IMR-90 (cell line): ENCODE data around the gene TYR. TPM values are rescaled to one million over a fixed set of nuclear protein-coding genes. Genes with fewer than 3 reads are reported as not detected.

ENCODE experiments used
- ATAC-seq: fragments of 200-7000 bp; cut with Tn5 transposase; 2 replicates; pipeline ENCODE4 v1.9.1; 2020; ENCODE audit warnings: low read depth, mild to moderate bottlenecking, moderate library complexity
- BruUV-seq: library from RNA; stranded (reverse); fragments of 400-500 nt; replicated peaks from 2 replicates; lab custom pipeline; 2021; lab: Mats Ljungman, UMichigan
- CTCF ChIA-PET: fragments of 300-600 bp; formaldehyde crosslinking; extraction: SDS; loops from one replicate; lab custom pipeline; 2021; ENCODE audit warnings: antibody characterized with exemption; lab: Yijun Ruan, JAX
- POLR2A ChIA-PET: fragments of 300-600 bp; sonication (Branson Sonifier 250); formaldehyde crosslinking; loops from one replicate; lab custom pipeline; 2022; ENCODE audit warnings: antibody characterized with exemption; ENCODE audit not compliant: unreplicated experiment; lab: Charles Lee
- DNase-seq: peaks from one replicate; pipeline ENCODE4 v3.0.0; 2013
- H2AFZ ChIP-seq: replicated peaks from 2 replicates; pipeline ENCODE3; 2013; ENCODE audit warnings: low read length, mild to moderate bottlenecking; ENCODE audit not compliant: poor library complexity
- H2AK5ac ChIP-seq: 2 replicates; pipeline ENCODE4 v1.6.1; 2013; ENCODE audit warnings: low read depth, low read length, inconsistent platforms
- H2AK9ac ChIP-seq: replicated peaks from 2 replicates; pipeline ENCODE3; 2013; ENCODE audit warnings: mild to moderate bottlenecking, low read depth, low read length, moderate library complexity; ENCODE audit not compliant: poor library complexity
- H2BK120ac ChIP-seq: 2 replicates; pipeline ENCODE4 v1.6.1; 2013; ENCODE audit warnings: low read depth, low read length, inconsistent platforms
- H2BK15ac ChIP-seq: 3 replicates; pipeline ENCODE4 v1.6.1; 2013; ENCODE audit warnings: low read depth, low read length, inconsistent platforms
- H2BK20ac ChIP-seq: 2 replicates; pipeline ENCODE4 v1.6.1; 2013; ENCODE audit warnings: low read depth, mild to moderate bottlenecking, inconsistent platforms, low read length, moderate library complexity
- H2BK5ac ChIP-seq: 2 replicates; pipeline ENCODE4 v1.6.1; 2013; ENCODE audit warnings: mild to moderate bottlenecking, low read depth, low read length, inconsistent platforms; ENCODE audit not compliant: poor library complexity, severe bottlenecking
- H3K14ac ChIP-seq: replicated peaks from 2 replicates; pipeline ENCODE4 v1.6.1; 2013; ENCODE audit warnings: low read depth, low read length, inconsistent platforms
- H3K18ac ChIP-seq: 2 replicates; pipeline ENCODE4 v1.6.1; 2013; ENCODE audit warnings: low read depth, low read length, control low read depth
- H3K23ac ChIP-seq: 2 replicates; pipeline ENCODE4 v1.6.1; 2013; ENCODE audit warnings: low read depth, low read length, inconsistent platforms
- H3K27ac ChIP-seq: 2 replicates; pipeline ENCODE4 v1.5.1; 2013; ENCODE audit warnings: mild to moderate bottlenecking, control low read depth, low read length; ENCODE audit not compliant: insufficient read depth
- H3K27me3 ChIP-seq: 2 replicates; pipeline ENCODE4 v1.6.1; 2013; ENCODE audit warnings: low read length; ENCODE audit not compliant: control insufficient read depth, insufficient read depth
- H3K36me3 ChIP-seq: 2 replicates; pipeline ENCODE4 v1.6.1; 2013; ENCODE audit warnings: low read length, mixed read lengths; ENCODE audit not compliant: control insufficient read depth, insufficient read depth
- H3K4ac ChIP-seq: 2 replicates; pipeline ENCODE4 v1.6.1; 2013; ENCODE audit warnings: low read depth, low read length, inconsistent platforms
- H3K4me1 ChIP-seq: 2 replicates; pipeline ENCODE4 v1.6.1; 2013; ENCODE audit warnings: low read length, mixed read lengths; ENCODE audit not compliant: control insufficient read depth, insufficient read depth
- H3K4me2 ChIP-seq: 2 replicates; pipeline ENCODE4 v1.6.1; 2013; ENCODE audit warnings: low read depth, mild to moderate bottlenecking, control low read depth, low read length, moderate library complexity
- H3K4me3 ChIP-seq: 2 replicates; pipeline ENCODE4 v1.5.1; 2013; ENCODE audit warnings: low read depth, mild to moderate bottlenecking, control low read depth, low read length, moderate library complexity; ENCODE audit not compliant: insufficient read depth
- H3K56ac ChIP-seq: 2 replicates; pipeline ENCODE4 v1.6.1; 2013; ENCODE audit warnings: low read length, inconsistent platforms; ENCODE audit not compliant: insufficient read depth; ENCODE audit errors: extremely low read depth
- H3K79me1 ChIP-seq, 2 experiments: 2 replicates each; pipeline ENCODE4 v1.6.1; 2013; ENCODE audit warnings: low read length in 2 of 2, inconsistent platforms in 1 of 2, low read depth in 1 of 2
- H3K9ac ChIP-seq: 2 replicates; pipeline ENCODE4 v1.6.1; 2013; ENCODE audit warnings: low read depth, low read length, control low read depth
- H3K9me1 ChIP-seq: 2 replicates; pipeline ENCODE4 v1.6.1; 2013; ENCODE audit warnings: low read length, inconsistent platforms; ENCODE audit not compliant: insufficient read depth
- H3K9me3 ChIP-seq: 2 replicates; pipeline ENCODE4 v1.6.1; 2013; ENCODE audit warnings: low read length; ENCODE audit not compliant: control insufficient read depth, insufficient read depth
- H4K20me1 ChIP-seq: 2 replicates; pipeline ENCODE4 v1.6.1; 2013; ENCODE audit warnings: low read length, inconsistent platforms; ENCODE audit not compliant: insufficient read depth
- H4K5ac ChIP-seq: 2 replicates; pipeline ENCODE4 v1.6.1; 2013; ENCODE audit warnings: mild to moderate bottlenecking, low read depth, low read length, control low read depth
- H4K8ac ChIP-seq, 2 experiments: 2 replicates each; pipeline ENCODE4 v1.6.1; 2013; ENCODE audit warnings: low read depth in 2 of 2, low read length in 2 of 2, control low read depth in 1 of 2, inconsistent platforms in 1 of 2
- H4K91ac ChIP-seq: 2 replicates; pipeline ENCODE4 v1.6.1; 2013; ENCODE audit warnings: low read depth, low read length, inconsistent platforms; ENCODE audit not compliant: insufficient read depth
- BHLHE40 ChIP-seq: fragments of 150-350 bp; IDR thresholded peaks from 2 replicates; pipeline ENCODE4 v1.6.1; 2016; ENCODE audit warnings: mild to moderate bottlenecking, low read depth, low read length
- CEBPB ChIP-seq: IDR thresholded peaks from 2 replicates; pipeline ENCODE4 v1.6.1; 2012; ENCODE audit warnings: low read depth, low read length, improper control_type of control experiment
- CHD1 ChIP-seq: IDR thresholded peaks from 2 replicates; pipeline ENCODE4 v1.6.1; 2012; ENCODE audit warnings: low read depth, low read length, improper control_type of control experiment
- MAZ ChIP-seq: IDR thresholded peaks from 2 replicates; pipeline ENCODE4 v1.6.1; 2012; ENCODE audit warnings: low read depth, mild to moderate bottlenecking, low read length, improper control_type of control experiment, moderate library complexity, borderline replicate concordance
- MXI1 ChIP-seq: IDR thresholded peaks from 2 replicates; pipeline ENCODE4 v1.6.1; 2012; ENCODE audit warnings: low read depth, mild to moderate bottlenecking, low read length, moderate library complexity, borderline replicate concordance
- RAD21 ChIP-seq: IDR thresholded peaks from 2 replicates; pipeline ENCODE4 v1.6.1; 2012; ENCODE audit warnings: low read length, improper control_type of control experiment
- RCOR1 ChIP-seq: IDR thresholded peaks from 2 replicates; pipeline ENCODE4 v1.6.1; 2012; ENCODE audit warnings: mild to moderate bottlenecking, low read length, improper control_type of control experiment; ENCODE audit not compliant: insufficient replicate concordance
- RFX5 ChIP-seq: IDR thresholded peaks from 2 replicates; pipeline ENCODE4 v1.8.0; 2012; ENCODE audit warnings: low read depth, mild to moderate bottlenecking, low read length, moderate library complexity
- SMC3 ChIP-seq: fragments of 150-350 bp; IDR thresholded peaks from 2 replicates; pipeline ENCODE4 v1.6.1; 2016; ENCODE audit warnings: low read depth, mild to moderate bottlenecking, antibody characterized with exemption, low read length, moderate library complexity
- WGBS, 2 experiments: methylation state at CpG; one replicate each; pipeline versions ENCODE4 v1.1.5 to v1.1.7; 2013; ENCODE audit warnings: missing lambda C conversion rate in 2 of 2; ENCODE audit not compliant: insufficient read length in 1 of 2; ENCODE audit errors: extremely low coverage in 2 of 2; 5-methylcytosine and 5-hydroxymethylcytosine counted together
- dilution Hi-C: fragments of 300-500 bp; cut with HindIII; formaldehyde crosslinking; loops from one replicate; pipeline ENCODE4 v1.14.3; 2018; ENCODE audit warnings: low sequenced_read_pairs; ENCODE audit not compliant: unreplicated experiment
- in situ Hi-C: fragments of 300-500 bp; cut with MboI; formaldehyde crosslinking; loops from 3 replicates; pipeline ENCODE4 v1.14.3; 2019; ENCODE audit warnings: low sequenced_read_pairs, inconsistent platforms, mixed read lengths
- intact Hi-C: fragments of 100-400 bp; cut with micrococcal nuclease; formaldehyde crosslinking; loops from 2 replicates; pipeline ENCODE4 v1.10.0; 2022
- polyA plus RNA-seq, 3 experiments: library from polyadenylated mRNA; depleted of rRNA; stranded (reverse); fragments of >200 nt; gene quantifications; 2 replicates each; pipeline ENCODE4 v1.2.3, GENCODE V29; 2012; ENCODE audit warnings: low replicate concordance in 1 of 3
- total RNA-seq: library from RNA; depleted of rRNA; stranded (reverse); fragments of >200 nt; gene quantifications from 2 replicates; pipeline ENCODE4 v1.2.3, GENCODE V29; 2012
- TF ChIP-seq, protein P1 (sequence below): fragments of 150-350 bp; IDR thresholded peaks from 2 replicates; pipeline ENCODE4 v1.6.1; 2016; ENCODE audit warnings: low read depth, mild to moderate bottlenecking, low read length, moderate library complexity, borderline replicate concordance

Gene TYR
- total and polyA plus RNA-seq, 2 of the 4 experiments (the other 2 are of a cell fraction) = not detected

DNA sequence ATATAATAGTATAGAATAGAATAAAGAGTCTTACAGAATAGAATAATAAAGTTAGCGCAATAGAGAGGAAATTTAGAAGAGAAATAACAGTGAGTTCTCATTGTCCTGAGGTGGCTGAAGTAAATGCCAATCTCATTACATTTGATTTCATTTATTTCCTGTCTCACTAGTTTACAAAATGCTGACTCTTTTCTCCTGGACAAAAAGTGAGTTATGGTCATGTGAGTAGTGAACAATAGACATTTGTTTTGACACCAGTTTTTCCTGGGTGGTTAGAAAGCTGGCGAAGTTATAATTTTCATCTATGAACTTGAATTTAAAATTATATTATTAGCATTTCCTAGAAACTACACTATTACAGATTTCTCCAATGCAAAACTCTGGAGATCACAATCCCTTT lies 143.7 kb downstream of the TYR start:
- ChIA-PET CTCF (no interaction called here), POLR2A (no interaction called here)
- Histone ChIP-seq H3K14ac (no peak overlapping the region), H3K4ac (no peak overlapping the region), H3K27ac (no peak overlapping the region), H2BK20ac (no peak overlapping the region), H3K23ac (no peak overlapping the region), H2BK15ac (no peak overlapping the region), H3K9me1 (no peaks in the 10 kb centered on the region), H2BK5ac (no peak overlapping the region), H2AK5ac (no peak overlapping the region), H3K9me3 (no peaks in the 10 kb centered on the region), H3K56ac (no peak overlapping the region), H3K9ac (no peak overlapping the region), H3K4me3 (no peak overlapping the region), H3K27me3 (no peaks in the 10 kb centered on the region), H4K8ac (no peak overlapping the region), H3K4me2 (no peak overlapping the region), H4K91ac (no peak overlapping the region), H3K79me1 (no peaks in the 10 kb centered on the region), H4K20me1 (no peaks in the 10 kb centered on the region), H3K36me3 (no peaks in the 10 kb centered on the region), H2AK9ac (no peak overlapping the region), H2AFZ (no peak overlapping the region), H4K5ac (no peak overlapping the region), H2BK120ac (no peak overlapping the region), H3K18ac (no peak overlapping the region), H3K4me1 (no peaks in the 10 kb centered on the region)
- in situ Hi-C loops = no loop called here
- no CpG with 5 or more reads among the region's 2 CpGs for WGBS, 2 experiments
- no TSS peak for BruUV-seq
- TF ChIP-seq RAD21 (no peak), MXI1 (no peak), RCOR1 (no peak), CHD1 (no peak), SMC3 (no peak), RFX5 (no peak), BHLHE40 (no peak), MAZ (no peak), CEBPB (no peak)
- TF ChIP-seq, protein P1, sequence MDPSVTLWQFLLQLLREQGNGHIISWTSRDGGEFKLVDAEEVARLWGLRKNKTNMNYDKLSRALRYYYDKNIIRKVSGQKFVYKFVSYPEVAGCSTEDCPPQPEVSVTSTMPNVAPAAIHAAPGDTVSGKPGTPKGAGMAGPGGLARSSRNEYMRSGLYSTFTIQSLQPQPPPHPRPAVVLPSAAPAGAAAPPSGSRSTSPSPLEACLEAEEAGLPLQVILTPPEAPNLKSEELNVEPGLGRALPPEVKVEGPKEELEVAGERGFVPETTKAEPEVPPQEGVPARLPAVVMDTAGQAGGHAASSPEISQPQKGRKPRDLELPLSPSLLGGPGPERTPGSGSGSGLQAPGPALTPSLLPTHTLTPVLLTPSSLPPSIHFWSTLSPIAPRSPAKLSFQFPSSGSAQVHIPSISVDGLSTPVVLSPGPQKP = no peak
- DNase-seq (no peak), ATAC-seq (no peak)
- intact Hi-C loops = no loop called here
- dilution Hi-C loops = no loop called here
